Jurkat, Clone E6-1 (cell line): ENCODE data around the gene NXPH1.
"Not testable (repeated sequence)": the region's sequence is repeated elsewhere in the genome, so short reads cannot be mapped to it uniquely, and the experiment has no call there.

ENCODE experiments used
- DNase-seq: peaks from one replicate; pipeline ENCODE4 v3.0.0-alpha.2; 2011; ENCODE audit warnings: low read depth, low spot score
- H3K4me3 ChIP-seq: 2 replicates; pipeline ENCODE4 v1.5.1; 2011; ENCODE audit warnings: mild to moderate bottlenecking, low read length, control low read depth, moderate library complexity

Gene NXPH1

DNA sequence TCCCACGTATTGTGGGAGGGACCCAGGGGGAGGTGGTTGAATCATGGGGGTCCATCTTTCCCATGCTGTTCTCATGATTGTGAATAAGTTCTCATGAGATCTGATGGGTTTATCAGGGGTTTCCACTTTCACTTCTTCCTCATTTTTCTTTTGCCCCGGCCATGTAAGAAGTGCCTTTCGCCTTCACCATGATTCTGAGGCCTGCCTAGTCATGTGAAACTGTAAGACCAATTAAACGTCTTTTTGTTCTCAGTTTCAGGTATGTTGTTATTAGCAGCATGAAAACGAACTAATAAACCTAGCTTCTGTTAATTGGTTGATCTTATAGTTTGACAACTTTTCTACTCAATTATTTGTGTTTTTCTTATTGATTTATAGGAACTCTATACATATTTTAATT is 206.3 kb downstream of the NXPH1 start:
- H3K4me3 ChIP-seq, result no peak overlapping the region
- no peak for DNase-seq

DNA sequence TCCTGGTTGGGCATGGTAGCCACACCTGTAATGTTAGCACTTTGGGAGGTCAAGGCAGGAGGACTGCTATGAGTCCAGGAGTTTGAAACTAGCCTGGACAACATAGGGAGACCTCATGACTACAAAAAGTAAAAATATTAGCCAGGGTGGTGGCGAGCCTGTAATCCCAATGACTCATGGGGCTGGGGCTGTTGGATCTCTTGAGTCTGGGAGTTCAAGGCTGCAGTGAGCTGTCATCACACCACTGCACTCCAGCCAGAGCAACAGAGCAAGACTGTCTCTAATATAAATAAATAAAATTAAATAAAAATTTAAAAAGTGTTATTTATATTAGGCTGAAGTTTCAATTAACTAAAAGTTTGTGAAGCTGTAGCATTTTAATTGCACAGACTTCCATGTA is 207.3 kb downstream of the NXPH1 start:
- DNase-seq, result no peak
- no peak overlapping the region for H3K4me3 ChIP-seq

DNA sequence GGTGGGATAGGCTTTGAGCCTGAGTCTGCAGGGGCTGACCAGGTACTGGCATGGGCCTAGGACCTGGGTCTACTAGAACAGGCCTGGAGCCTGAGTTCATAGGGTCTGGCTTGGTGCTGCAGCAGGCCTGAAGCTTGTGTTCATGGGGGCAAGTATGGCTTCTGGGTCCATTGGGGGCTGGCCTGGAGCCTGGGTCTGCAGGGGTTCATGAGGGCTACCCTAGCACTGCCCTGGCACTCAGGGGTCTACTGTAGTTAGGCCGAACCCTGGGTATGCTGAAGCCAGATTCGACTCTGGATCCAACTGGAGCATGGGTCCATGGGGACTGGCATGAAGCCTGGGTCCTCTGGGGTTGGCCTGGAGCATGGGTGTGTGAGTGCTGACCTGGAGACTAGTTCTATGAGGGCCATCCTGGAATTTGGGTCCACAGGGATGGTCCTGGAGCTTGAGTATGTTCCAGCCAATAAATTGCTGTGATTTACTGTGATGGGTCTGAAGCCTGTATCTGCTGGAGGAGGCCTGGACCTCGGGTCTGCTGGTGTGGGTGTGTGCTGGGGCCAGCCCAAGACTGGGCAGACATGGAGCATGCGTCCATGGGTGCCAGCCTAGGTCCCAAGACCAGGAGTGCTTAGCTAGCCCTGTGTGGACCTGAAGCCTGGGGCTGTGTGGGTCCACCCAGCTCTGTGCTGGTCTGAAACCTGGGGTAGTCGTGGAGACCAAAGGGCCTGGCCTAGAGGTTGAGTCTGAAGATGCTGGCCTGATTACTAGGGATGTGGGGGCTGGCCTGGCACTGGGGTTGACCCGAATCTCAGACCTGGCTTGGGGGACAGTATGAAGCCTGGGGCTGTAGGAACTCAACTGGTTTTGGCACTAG is 235.5 kb downstream of the NXPH1 start:
- no peak overlapping the region for H3K4me3 ChIP-seq
- DNase-seq, result no peak

DNA sequence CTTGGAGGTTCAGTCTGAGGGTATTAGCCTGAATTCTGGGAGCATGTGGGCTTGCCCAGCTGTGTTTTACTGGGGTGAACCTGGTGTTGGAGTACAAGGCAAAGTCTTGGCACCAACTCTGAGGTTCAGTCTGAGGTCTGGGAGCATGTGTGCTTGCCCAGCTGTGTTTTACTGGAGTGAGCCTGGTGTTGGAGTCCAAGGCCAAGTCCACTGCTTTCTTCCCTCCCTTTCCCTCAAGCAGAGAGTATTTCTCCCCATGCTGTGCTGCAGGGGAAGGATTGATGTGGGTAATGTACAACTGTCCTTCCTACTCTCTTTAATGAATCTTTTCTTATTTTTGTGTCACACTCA is 236.1 kb downstream of the NXPH1 start:
- H3K4me3 ChIP-seq, result no peak overlapping the region
- no peak for DNase-seq

DNA sequence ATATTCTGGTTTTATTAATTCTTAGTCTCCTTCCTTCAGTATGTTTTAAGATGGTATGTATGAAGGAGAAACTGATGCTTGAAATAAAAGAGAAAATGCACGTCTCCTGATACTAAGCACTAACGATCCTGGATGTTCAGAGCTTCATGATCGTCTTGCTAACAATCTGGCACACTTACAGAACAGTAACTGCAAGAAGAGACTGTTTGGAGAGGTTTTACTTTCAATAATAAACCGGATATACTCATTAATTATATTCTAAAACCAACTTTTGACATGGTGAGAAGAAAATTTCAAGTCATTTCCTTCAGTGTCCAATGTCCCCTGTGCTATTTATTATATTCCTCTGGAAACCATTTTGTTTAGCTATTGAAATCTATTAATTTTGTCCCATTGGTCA is 251.0 kb downstream of the NXPH1 start:
- no peak overlapping the region for H3K4me3 ChIP-seq
- no peak for DNase-seq

DNA sequence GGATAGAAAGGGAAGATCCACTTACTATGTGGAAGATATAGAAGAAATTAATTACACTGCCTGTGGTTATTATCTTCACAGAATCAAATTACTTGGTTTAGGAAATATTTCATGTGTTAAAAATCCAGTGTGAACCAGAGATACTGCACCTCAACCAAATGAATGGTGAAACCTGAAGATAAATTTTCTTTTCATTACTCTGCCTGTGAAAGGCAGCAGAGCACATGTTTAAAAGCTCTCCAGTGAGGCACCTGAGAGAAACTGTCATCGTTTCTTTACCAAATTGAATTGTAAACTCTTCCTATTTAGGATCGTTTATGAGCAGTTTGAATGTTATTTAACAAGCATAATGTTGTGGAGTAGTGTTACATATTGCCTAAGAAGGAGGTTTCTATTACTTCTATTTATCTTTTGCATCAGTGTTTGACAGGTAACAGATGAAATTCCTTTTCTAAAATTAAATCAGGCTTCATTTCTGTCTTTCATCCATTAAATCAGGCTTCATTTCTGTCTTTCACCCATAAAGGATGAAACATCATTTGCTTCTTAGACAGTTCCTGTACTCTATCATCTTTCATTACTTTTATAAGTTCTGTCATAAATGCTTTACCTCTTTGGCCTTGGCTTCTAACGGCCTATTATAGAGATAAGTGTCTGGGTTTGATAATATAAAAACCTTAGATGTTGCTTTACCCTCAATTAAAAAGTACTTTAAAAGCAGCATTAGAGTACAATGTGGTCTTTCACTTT is 266.6 kb downstream of the NXPH1 start:
- no peak overlapping the region for H3K4me3 ChIP-seq
- DNase-seq, result no peak

DNA sequence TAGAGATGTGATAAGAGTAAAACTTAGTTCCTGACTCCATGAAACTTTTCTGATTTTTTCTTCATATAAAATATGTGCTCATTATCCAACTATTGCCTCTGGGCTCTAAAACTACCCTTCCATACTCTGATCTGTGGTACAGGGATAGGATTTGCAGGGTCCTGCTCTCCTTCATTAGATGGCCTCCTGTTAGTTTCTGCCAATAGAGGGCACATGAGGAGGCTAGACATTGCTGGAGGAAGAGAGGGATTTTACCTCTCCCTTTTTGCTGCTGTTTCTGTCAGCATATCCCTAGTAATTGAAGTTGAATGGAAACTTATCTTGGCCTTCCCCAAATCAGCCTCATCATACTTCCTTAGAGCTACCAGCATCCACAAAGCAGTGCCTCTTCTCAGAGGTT is 269.4 kb downstream of the NXPH1 start:
- DNase-seq, result no peak
- no peak overlapping the region for H3K4me3 ChIP-seq

DNA sequence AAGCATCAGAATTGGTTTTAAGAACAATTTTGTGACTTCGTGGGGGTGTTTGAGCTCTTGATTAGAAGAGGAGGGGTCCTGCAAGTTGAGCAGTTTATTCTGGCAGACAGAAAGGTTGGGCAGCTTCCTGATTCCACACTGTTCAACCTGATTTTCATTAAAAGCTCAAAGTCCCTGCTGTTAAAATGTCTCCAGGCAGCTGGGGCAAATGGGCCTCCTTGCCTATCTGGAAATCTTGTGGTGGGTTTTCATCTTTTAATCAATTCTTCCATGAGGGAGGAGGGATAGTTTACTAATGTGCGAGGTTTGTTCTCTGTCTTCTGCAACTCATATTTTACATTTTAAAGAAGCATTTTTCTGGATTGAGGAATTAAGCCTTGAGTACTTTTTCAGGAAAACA is 276.7 kb downstream of the NXPH1 start:
- no peak overlapping the region for H3K4me3 ChIP-seq
- no peak for DNase-seq

DNA sequence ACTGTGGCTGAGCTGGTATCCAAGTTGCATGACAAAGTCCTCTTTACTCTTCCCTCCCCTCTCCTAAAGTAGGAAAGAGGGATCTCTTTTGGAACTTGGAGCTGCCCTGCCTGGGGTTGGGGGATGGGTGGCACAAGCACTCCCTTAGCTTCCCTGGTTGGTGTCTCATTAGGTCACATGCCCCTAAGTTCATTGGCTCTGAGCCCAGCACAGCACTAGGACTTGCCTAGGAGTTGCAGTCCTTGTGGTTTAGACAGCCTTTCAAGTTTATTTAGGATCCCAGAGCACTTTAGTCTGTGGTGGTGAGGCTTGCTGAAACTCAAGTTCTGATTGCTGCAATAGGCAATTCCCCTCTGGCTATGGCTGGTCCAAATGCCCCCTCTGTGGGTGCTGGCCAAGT is 281.4 kb downstream of the NXPH1 start:
- peak; percentile 3 for DNase-seq
- no peak overlapping the region for H3K4me3 ChIP-seq

DNA sequence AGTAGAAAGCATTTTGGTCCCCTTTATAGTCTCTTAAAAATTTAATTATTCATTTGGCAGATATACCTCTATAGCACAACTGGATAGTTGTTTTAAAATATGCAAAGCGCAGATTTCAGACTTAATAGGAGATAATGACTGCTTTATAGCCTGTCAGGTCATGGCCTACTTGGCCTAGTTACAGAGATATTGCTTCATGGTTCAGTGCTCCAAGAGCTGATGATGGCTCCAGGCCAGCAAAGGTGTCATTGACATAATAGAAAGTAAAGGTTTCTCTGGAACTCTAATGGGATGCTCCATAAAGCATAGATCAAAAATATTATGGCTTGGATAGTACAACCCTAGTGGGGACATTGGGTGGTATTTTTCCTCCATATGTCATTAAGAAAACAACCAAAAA is 285.7 kb downstream of the NXPH1 start:
- no peak for DNase-seq
- no peak overlapping the region for H3K4me3 ChIP-seq

DNA sequence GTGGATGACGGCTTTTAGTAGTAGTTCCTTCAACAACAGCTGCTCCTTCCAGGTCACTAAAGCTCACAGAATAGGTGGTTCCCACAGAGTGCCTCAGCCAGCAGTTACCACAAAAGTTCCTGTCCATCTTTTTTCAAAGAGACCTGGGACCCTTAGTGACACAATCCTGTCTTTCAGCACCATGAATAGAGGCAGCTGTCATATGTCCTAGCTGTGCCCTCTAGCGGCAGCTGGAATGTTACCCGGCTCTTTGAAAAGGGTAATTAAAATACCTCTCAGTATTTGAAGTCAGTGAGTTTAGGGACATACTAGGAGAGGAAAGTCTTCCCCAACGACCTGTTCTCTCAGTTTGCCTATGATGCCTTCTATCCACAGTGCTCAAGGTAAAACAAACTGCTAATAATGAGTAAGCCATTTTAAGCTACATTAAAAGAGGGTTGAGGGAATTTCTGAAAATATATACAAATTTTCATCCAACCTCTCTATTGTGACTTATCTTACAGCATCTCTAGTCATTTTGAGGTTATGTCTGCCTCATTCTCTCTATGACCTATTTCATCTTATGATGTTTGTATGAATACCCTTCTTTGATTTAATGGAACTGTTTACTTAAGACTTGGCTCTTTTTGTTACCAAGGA is 290.8 kb downstream of the NXPH1 start:
- DNase-seq, result peak; percentile 46
- H3K4me3 ChIP-seq, result no peak overlapping the region

DNA sequence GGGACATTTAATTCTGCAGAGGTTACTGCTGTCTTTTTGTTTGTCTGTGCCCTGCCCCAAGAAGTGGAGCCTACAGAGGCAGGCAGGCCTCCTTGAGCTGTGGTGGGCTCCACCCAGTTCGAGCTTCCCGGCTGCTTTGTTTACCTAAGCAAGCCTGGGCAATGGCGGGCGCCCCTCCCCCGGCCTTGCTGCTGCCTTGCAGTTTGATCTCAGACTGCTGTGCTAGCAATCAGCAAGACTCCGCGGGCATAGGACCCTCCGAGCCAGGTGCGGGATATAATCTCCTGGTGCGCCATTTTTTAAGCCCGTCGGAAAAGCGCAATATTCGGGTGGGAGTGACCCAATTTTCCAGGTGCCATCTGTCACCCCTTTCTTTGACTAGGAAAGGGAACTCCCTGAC is 298.3 kb downstream of the NXPH1 start:
- H3K4me3 ChIP-seq, DNase-seq: not testable (repeated sequence)

DNA sequence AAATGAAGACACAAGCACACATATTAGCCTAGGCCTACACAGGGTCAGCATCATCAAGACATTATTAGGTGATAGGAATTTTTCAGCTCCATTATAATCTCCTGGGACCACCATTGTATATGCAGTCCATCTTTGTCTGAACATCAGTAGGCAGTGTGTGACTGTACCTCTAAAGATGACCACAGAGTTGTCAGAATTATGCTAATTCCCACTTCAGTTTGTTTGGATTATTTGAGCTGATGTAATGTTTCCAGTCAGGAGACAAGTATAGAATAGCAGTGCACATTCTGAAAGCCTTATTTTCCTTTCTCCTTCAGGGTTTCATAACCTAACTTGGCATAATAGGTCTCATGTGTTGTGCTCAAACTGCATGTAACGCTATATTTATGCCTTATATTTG is 306.4 kb downstream of the NXPH1 start:
- H3K4me3 ChIP-seq, result no peak overlapping the region
- DNase-seq, result no peak

DNA sequence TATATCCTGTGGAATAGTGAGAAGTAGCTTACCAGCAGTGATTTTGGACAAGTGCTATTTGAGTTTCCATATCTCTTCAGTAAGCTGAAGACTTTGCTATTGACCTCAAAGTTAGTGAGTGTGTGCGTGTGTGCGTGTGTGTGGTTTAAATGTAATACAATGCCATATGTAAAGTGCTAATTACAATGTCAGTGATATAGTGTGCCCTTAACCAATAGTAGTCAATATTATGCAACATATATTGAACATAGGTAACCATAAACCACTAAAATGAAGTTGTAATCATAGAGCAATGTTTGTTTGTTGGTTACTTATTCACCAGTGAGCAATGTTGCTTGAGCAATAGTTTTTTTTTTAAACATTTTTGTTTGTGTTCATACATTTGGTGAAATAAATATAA is 309.4 kb downstream of the NXPH1 start:
- H3K4me3 ChIP-seq, result no peak overlapping the region
- no peak for DNase-seq

DNA sequence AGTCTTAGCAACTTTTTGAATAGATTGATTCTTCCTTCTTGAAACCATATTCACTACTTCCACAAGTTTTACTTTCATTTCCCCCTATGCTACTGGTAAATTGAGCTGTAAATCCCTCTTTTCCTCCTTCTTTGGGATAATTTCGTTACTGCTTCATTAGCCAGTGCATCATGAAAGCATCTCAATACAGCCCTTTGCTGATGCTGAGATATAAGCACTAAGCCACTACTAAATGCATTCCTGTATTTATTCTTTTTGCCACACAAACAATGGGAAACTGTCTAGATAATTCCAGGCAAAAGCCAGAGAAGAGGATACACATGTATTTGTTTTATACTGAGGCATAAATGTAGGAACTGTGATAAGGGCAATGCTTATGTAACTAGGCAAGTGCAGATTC is 313.9 kb downstream of the NXPH1 start:
- no peak overlapping the region for H3K4me3 ChIP-seq
- DNase-seq, result no peak

DNA sequence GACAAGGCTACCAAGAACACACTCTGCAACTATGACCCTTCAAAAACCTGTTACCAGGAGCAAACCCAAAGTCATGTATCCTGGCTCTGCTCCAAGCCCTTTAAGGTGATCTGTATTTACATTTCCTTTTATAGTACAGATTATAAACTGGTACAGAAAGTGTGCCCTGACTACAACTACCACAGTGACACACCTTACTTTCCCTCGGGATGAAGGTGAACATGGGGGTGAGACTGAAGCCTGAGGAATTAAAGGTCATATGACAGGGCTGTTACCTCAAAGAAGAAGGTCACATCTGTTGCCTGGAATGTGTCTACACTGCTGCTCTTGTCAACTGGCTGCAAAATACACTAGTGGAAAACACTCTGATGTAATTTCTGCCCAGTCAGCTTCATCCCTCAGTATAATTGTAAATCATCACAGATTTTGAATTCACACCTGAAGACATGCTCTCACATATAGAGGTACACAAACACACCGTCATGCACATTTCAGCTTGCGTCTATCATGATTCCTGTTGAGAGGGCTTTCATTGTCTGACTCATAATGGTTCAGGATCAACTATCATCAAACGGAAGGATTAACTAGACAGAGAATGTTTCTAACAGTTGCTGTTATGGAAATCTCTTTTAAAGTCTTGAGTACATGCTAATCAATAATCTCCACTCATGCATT is 318.3 kb downstream of the NXPH1 start:
- H3K4me3 ChIP-seq, result no peak overlapping the region
- DNase-seq, result no peak

DNA sequence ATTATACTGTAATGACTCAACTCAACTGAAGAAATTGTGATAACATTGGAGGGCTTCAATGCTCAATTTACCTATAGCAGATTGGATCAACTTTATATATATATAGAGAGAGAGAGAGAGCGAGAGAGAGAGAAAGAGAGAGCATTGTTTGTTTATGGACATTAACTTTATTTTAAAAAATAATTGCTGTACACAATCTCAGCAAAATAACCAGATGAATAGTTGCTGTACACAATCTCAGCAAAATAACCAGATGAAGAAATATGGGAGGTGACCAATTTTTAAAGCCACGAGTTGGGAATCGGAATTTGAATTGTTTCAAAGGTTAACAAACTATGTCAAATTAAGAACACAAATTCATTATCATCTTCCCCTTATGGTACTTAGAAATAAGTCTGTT is 319.9 kb downstream of the NXPH1 start:
- DNase-seq, result no peak
- no peak overlapping the region for H3K4me3 ChIP-seq

DNA sequence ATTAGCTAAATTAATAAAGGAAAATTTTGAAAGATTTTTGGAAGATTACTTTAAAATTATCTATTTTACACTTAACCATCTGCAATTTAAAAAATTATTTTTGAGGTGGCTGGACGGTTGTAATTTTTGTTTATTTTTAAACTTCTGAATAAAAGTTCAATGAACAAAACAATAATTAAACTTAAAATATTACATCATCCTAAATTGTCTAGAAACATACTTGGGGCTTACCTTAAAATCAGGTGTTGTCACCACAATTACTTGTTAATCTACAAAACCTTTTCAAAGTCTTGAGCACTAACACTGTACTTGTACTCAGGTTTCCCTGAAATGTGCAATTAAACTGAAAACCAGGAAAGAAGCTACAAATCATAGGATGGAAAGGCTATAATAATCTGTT is 328.3 kb downstream of the NXPH1 start:
- no peak for DNase-seq
- no peak overlapping the region for H3K4me3 ChIP-seq

DNA sequence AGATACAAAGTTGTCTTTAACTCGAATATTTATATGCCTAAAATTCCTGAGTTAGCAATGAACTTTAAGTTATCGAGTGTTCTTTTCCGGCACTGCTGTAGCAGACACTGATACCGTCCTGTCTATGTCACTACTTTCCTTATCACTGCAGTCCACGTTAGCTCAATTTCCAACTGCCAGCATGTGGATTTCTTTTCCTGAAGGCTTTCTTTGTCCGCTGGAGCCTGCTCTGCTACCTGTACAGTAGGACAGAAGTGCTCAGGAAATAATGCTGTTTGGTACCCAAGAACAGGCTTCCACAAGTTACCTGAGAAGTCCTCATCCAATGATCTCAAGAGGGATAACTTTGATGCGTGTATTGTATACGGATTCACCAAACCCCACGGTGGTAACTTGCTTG is 329.4 kb downstream of the NXPH1 start:
- no peak for DNase-seq
- no peak overlapping the region for H3K4me3 ChIP-seq

DNA sequence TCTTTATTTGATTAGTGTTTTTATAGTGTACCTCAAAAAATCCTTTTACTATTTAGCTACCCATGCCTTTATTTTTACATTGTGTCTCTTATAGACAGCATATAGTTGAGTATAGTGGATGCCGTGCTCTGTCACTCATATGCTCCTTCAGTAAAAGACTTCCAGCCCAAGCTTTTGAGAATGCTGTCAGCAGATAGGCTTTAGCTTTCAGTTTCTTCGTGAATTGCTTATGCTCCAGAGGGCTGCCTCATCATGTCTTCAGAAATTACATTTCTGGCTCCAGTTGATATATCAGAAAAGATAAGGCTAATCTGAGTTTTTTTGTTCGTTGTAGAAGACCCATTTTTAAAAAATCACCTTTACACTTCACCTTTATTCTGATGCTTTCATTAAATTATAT is 332.0 kb downstream of the NXPH1 start:
- no peak overlapping the region for H3K4me3 ChIP-seq
- DNase-seq, result no peak
